Anterior cingulate cortex (tissue), 58 donors: ENCODE data around the gene ZMYND8.
A peak's percentile ranks its signal among the peaks of the same experiment; 100 is the strongest.
"Not testable (repeated sequence)": the region's sequence is repeated elsewhere in the genome, so short reads cannot be mapped to it uniquely, and the experiment has no call there.

ENCODE experiments used
- DNase-seq, 58 donors: peaks; one replicate each; lab custom pipeline; 2025; lab: John Stamatoyannopoulos, UW

ZMYND8 gene

GRCh38 chr20:47293631-47294030, 62.9 kb downstream of the ZMYND8 start:
- no peak for DNase-seq

- DNase-seq: no peak
Observed at GRCh38 chr20:47292581-47292980, 63.9 kb downstream of the ZMYND8 start.

- no peak for DNase-seq
Observed at GRCh38 chr20:47290666-47291430, 65.7 kb downstream of the ZMYND8 start.

DNA sequence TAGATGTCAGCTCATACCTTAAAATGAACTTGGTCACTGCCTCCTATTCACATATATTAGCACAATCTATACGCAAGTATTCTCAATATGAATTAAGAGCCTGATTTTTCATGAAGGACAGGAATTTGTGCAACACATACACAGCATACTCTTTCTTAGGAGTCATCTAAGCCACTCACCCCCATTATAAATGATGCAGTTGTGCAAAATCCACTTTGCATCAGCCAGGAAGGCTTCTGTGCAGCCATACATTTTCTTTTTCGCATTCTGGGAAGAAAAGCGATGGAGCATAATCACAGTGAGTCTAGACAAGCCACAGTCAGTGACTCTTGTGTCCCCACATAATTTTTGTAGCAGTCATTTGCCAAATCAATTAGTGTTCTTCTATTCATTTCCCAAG, 66.5 kb downstream of the ZMYND8 start:
- DNase-seq: no peak

- no peak for DNase-seq
Observed at GRCh38 chr20:47289096-47289495, 67.4 kb downstream of the ZMYND8 start.

- not testable (repeated sequence) for DNase-seq
Observed at GRCh38 chr20:47288530-47288929, 68.0 kb downstream of the ZMYND8 start.

- DNase-seq: no peak
Observed at GRCh38 chr20:47287609-47288144, 68.8 kb downstream of the ZMYND8 start.

GRCh38 chr20:47286681-47287080, 69.8 kb downstream of the ZMYND8 start:
- DNase-seq: no peak

DNA sequence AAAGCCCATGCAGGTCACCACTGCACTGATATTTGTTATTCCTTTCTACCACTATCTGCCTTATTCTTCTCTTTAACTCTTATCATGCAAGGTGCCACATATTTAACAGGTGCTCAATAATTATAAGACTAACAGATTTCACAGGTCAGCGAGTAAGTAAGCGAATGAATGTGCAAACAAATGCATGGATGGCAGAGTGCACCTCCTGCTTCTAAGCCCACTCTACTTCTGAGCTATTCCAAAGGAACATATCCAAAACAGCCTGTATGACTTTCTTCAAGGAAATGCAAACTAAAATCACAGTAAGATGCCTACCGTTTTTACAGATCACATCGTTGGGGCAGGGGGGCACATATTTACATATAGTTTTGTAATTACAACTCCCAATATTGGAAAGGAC, 71.3 kb downstream of the ZMYND8 start:
- no peak for DNase-seq

DNA sequence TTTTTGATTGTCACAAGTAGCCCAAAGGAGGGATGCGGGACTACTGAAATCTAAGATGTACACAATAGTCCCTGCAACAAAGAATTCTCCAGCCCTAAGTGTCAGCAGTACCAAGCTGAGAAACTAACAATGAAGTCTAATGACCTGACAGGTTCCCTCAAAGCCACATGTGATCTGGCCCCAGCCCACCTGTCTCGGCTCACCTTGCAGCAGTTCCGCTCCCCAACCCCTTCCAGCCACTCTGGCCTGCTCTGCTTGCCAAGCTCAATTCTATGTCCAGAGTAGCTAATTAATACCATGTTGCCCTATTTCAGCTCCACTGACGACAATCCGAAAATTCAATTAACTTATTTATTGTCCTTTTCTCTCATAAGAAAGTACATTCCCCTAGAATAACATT, 72.1 kb downstream of the ZMYND8 start:
- no peak for DNase-seq

DNA sequence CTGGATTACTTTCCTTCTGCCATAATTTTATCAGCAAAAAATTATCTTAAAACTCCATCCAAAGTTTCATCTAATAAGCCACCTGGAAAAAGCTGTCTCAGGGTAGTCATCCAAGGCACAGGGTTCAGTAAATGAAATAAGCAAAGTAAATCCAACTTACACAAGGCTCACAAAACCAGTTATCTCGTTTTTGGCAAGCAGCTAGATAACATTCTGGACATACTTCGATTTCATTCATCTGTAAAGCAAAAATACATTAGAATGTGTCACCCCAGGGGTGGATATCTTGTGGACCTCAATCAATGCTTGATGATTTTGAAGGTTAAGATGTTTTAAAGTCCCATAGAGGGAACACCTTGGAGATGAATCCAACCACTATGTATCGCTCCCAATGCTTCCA, 73.1 kb downstream of the ZMYND8 start:
- no peak for DNase-seq

- DNase-seq: no peak
Observed at GRCh38 chr20:47282864-47283263, 73.6 kb downstream of the ZMYND8 start.

DNA sequence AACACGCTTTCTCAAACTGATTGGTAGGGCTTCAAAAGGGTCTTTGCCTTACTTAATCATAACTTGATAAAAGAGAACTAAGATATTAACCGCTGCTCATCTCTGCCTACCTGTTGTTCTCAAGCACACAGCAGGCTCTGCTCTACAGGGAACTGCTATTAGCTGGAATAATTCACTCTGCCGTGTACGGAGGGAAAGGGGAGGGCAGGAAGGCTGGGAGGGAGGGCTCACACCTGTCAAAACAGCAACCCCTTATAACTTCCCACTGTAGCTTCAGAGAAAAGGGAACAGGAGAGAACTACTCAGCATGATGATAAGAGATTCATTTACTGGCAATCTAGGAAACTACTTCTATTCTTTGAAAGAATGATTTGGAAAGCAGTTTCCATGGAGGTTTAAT, 75.1 kb downstream of the ZMYND8 start:
- DNase-seq: no peak

- no peak for DNase-seq
Observed at GRCh38 chr20:47280668-47281067, 75.8 kb downstream of the ZMYND8 start.

DNA sequence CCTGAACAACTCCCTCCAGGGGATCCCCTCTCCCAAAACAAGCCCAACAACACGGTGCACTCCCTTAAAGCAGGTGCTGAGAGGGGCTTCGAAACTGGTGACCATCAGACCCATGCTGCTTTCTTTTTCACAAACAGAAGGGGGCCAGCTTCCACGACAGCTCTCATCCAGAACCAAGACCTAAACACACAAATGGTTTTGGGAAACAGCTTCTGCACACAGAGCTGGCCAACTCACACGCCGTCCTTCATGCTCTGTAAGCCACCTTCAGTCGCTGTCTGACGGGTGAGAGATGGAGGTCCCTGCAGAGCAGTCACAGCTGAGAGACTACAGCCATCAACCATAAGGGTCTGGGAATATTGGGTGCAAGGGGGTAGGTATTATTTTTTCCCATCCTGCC, 76.3 kb downstream of the ZMYND8 start:
- DNase-seq: no peak

DNA sequence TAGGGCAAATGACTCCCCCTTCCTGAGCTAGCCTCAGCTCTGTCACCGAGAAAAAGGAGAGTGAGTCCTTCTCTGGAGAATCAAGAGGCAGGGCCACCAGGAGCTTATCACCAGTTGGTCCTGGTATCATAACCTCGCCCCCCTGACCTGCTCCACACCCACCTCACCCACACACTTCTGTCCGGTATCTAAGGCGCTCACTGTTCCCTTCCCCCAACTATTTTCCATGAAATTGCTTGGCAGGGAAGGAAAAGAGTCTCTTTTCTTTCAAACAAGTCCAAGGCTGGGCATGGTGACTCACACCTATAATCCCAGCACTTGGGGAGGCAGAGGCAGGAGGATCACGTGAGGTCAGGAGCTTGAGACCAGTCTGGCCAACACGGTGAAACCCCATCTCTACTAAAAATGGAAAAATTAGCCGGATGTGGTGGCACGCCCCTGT, 77.6 kb downstream of the ZMYND8 start:
- DNase-seq: no peak

DNA sequence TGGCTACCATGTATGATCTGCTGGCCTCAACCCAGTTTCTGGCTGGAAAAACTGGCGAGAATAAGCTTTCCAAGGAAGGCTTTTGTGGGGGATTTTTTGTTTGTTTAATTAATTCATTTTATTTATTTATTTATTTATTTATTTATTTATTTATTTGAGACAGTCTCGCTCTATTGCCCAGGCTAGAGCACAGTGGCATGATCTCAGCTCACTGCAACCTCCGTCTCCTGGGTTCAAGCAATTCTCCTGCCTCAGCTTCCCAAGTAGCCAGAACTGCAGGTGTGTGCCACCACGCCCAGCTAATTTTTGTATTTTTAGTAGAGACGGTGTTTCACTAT, 79.0 kb downstream of the ZMYND8 start:
- not testable (repeated sequence) for DNase-seq

DNA sequence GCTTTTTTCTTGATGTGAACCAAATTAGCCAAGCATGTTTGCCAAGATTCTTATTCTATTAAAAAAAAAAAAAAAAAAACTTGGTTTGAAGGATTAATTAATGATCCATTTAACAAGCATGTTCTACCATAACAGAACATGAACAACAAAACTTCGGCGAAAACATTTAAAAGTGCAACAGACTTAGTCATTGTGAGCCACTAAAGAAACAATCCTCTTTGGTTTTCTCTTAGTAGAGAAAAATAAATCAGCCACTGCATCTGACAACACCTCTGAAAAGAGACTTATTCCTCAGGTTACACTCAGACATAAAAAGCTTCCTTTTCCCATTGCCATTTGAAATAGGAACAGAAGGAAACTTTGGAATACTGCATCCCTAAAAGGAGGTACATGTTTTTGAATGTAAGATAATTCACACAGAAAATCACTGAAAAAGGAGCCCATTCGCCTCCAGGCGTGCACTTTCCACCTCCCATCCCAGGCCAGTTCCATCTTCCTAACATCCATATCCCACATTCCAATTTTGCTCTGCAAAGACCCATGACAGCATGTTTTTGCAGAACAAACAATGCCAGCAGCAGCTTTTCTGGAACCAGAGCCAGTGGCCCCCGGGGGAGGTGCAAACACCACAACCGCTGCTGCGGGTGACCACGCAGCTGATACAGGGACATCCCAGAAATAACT, 79.5 kb downstream of the ZMYND8 start:
- DNase-seq: peak in 29 of 58 donors; percentile 12 to 84 (median 24)

- no peak for DNase-seq
Observed at GRCh38 chr20:47276251-47276650, 80.2 kb downstream of the ZMYND8 start.

DNA sequence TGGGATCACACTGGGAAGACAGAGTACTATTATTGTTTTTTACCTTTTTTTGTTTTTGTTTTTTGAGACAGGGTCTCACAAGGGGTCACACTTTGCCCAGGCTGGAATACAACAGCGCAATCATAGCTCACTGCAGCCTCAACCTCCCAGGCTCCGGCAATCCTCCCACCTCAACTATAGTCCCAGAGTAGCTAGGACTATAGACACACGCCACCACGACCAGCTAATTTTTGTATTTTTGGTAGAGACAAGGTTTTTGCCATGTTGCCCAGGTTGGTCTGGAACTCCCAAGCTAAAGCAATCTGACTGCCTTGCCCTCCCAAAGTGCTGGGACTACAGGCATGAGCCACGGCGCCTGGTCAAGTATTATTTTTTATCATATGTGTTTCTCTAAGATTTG, 81.0 kb downstream of the ZMYND8 start:
- no peak for DNase-seq

DNA sequence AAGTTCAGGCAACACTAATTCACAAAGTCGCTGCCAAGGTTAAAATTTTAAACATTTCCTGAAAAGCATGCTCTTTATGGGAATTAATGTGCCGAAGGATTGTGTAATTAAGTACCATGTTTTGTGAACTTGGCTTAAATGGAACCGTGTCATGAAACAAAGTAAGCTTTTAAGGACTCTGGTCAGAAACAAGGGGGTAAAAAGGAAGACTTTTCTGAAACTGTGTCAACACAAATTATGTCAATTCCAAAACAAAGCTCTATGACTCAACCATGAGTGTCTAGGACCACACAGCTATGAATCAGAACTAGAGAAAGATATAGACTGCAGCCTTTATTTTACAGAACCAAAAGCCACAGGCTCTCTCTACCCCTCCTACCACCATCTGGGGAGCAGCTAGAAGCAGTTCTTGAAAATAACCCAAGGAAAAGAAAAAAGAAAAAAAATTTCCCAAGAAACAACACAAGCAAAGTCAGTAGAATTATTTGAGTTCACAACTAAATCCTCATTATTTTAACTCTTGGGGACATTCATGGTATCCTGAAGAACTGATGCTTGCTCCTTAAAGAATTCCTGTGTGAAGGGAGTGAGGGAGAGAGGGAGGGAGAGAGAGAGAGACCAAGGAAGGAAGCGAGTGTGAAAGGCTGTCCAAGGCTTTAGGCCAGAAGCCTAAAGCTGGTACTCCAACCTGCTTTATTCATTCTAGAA, 81.9 kb downstream of the ZMYND8 start:
- peak in 1 of 58 donors; percentile 36 for DNase-seq
